HG02610 (cell line): Measurements from ENCODE around the gene SEMA4D.
"Not testable (repeated sequence)": the region's sequence is repeated elsewhere in the genome, so short reads cannot be mapped to it uniquely, and the experiment has no call there.

Experiments used
- ATAC-seq: cut with Tn5 transposase; IDR thresholded peaks from one replicate; pipeline ENCODE4 v1.9.1; 2021; ENCODE audit warnings: mild to moderate bottlenecking, moderate library complexity; ENCODE audit not compliant: unreplicated experiment

SEMA4D gene

GRCh38 chr9:89359751-89360261 lies 138.1 kb downstream of the SEMA4D start:
- ATAC-seq, result no peak

GRCh38 chr9:89358985-89359384 lies 138.9 kb downstream of the SEMA4D start:
- no peak for ATAC-seq

GRCh38 chr9:89358376-89358916 lies 139.5 kb downstream of the SEMA4D start:
- no peak for ATAC-seq

- no peak for ATAC-seq
These were observed 140.3 kb downstream of the SEMA4D start for GRCh38 chr9:89357331-89358197.

GRCh38 chr9:89356782-89357181 lies 141.1 kb downstream of the SEMA4D start:
- no peak for ATAC-seq

GRCh38 chr9:89354471-89354870 lies 143.4 kb downstream of the SEMA4D start:
- ATAC-seq, result no peak

- no peak for ATAC-seq
These were observed 143.9 kb downstream of the SEMA4D start for GRCh38 chr9:89353989-89354388.

- no peak for ATAC-seq
These were observed 144.9 kb downstream of the SEMA4D start for GRCh38 chr9:89352874-89353649.

GRCh38 chr9:89352451-89352850 lies 145.5 kb downstream of the SEMA4D start:
- ATAC-seq, result no peak

GRCh38 chr9:89351584-89352300 lies 146.2 kb downstream of the SEMA4D start:
- no peak for ATAC-seq

GRCh38 chr9:89350988-89351557 lies 146.8 kb downstream of the SEMA4D start:
- ATAC-seq, result no peak

GRCh38 chr9:89349607-89350006 lies 148.3 kb downstream of the SEMA4D start:
- no peak for ATAC-seq

- ATAC-seq, result no peak
These were observed 150.3 kb downstream of the SEMA4D start for GRCh38 chr9:89347651-89348050.

GRCh38 chr9:89346696-89347095 lies 151.2 kb downstream of the SEMA4D start:
- ATAC-seq, result no peak

GRCh38 chr9:89345476-89345875 lies 152.4 kb downstream of the SEMA4D start:
- ATAC-seq, result no peak

- not testable (repeated sequence) for ATAC-seq
These were observed 154.1 kb downstream of the SEMA4D start for GRCh38 chr9:89343812-89344211.

- ATAC-seq, result no peak
These were observed 155.0 kb downstream of the SEMA4D start for GRCh38 chr9:89342948-89343347.

GRCh38 chr9:89342213-89342612 lies 155.7 kb downstream of the SEMA4D start:
- no peak for ATAC-seq

- ATAC-seq, result peak; percentile 87
These were observed 157.6 kb downstream of the SEMA4D start for GRCh38 chr9:89340332-89340731.

GRCh38 chr9:89339807-89340206 lies 158.1 kb downstream of the SEMA4D start:
- ATAC-seq, result peak; percentile 43
